Measurements from ENCODE around the gene TBX20.
"Not testable (repeated sequence)": the region's sequence is repeated elsewhere in the genome, so short reads cannot be mapped to it uniquely, and the experiment has no call there.

GRCh38 chr7:35238456-35238855 lies 15.4 kb downstream of the TBX20 start:
- TF ChIP-seq, protein P1, sequence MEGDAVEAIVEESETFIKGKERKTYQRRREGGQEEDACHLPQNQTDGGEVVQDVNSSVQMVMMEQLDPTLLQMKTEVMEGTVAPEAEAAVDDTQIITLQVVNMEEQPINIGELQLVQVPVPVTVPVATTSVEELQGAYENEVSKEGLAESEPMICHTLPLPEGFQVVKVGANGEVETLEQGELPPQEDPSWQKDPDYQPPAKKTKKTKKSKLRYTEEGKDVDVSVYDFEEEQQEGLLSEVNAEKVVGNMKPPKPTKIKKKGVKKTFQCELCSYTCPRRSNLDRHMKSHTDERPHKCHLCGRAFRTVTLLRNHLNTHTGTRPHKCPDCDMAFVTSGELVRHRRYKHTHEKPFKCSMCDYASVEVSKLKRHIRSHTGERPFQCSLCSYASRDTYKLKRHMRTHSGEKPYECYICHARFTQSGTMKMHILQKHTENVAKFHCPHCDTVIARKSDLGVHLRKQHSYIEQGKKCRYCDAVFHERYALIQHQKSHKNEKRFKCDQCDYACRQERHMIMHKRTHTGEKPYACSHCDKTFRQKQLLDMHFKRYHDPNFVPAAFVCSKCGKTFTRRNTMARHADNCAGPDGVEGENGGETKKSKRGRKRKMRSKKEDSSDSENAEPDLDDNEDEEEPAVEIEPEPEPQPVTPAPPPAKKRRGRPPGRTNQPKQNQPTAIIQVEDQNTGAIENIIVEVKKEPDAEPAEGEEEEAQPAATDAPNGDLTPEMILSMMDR (IDR thresholded peaks at IDR 0.05) = not testable (repeated sequence)
- not testable (repeated sequence) for TF ChIP-seq ZFX (IDR thresholded peaks at IDR 0.05; ENCODE audit: borderline replicate concordance)

Data from 22Rv1 (cell line).